AG09319 (cell line): ENCODE measurements around the gene SMAD9.
"Not testable (repeated sequence)": the region's sequence is repeated elsewhere in the genome, so short reads cannot be mapped to it uniquely, and the experiment has no call there.

Experiments used
- DNase-seq: peaks from one replicate; pipeline ENCODE4 v3.0.0-alpha.2; 2010; ENCODE audit warnings: low read depth; ENCODE audit errors: extremely low read depth
- CTCF ChIP-seq: IDR thresholded peaks from 2 replicates; pipeline ENCODE4 v1.5.1; 2011; ENCODE audit warnings: low read depth, mild to moderate bottlenecking, inconsistent platforms, low read length, moderate library complexity

SMAD9 gene

GRCh38 chr13:36891752-36892151, 28.3 kb downstream of the SMAD9 start:
- DNase-seq = peak; percentile 18
- TF ChIP-seq CTCF = no peak

GRCh38 chr13:36888645-36889044, 31.4 kb downstream of the SMAD9 start:
- no peak for DNase-seq
- no peak for TF ChIP-seq CTCF

- DNase-seq = no peak
- TF ChIP-seq CTCF = no peak
Measured at GRCh38 chr13:36887758-36888521, 32.1 kb downstream of the SMAD9 start.

GRCh38 chr13:36885901-36886300, 34.1 kb downstream of the SMAD9 start:
- no peak for TF ChIP-seq CTCF
- no peak for DNase-seq

- DNase-seq = no peak
- no peak for TF ChIP-seq CTCF
Measured at GRCh38 chr13:36884235-36884634, 35.8 kb downstream of the SMAD9 start.

GRCh38 chr13:36883824-36884223, 36.2 kb downstream of the SMAD9 start:
- no peak for DNase-seq
- TF ChIP-seq CTCF = no peak

- not testable (repeated sequence) for DNase-seq
Measured at GRCh38 chr13:36883392-36883791, 36.6 kb downstream of the SMAD9 start.

GRCh38 chr13:36882829-36883390, 37.1 kb downstream of the SMAD9 start:
- TF ChIP-seq CTCF = no peak
- DNase-seq = no peak
